Measurements from ENCODE around the gene TMEM272. TPM values are rescaled to one million over a fixed set of nuclear protein-coding genes. Genes with fewer than 3 reads are reported as not detected.

Gene TMEM272
- total RNA-seq (not detected in 2 replicates), polyA plus RNA-seq (not detected in 2 replicates), polyA minus RNA-seq (not detected in 2 replicates), Bru-seq, nascent RNA (not detected), BruChase-seq, experiment 1, labeled RNA remaining after a 6-hour chase (not detected), BruChase-seq, experiment 2, labeled RNA remaining after a 2-hour chase (percentile 6 among the genes with signal in this experiment)
- not detected in 2 replicates for polyA plus RNA-seq (2011; cell fraction: cytosol; rRNA removed)
- polyA plus RNA-seq (2011; cell fraction: nucleus; rRNA removed), result 0.03 TPM in 1 of 2 replicates, not detected in the other
- not detected in 2 replicates for polyA plus RNA-seq (2012)
- polyA minus RNA-seq (2011; cell fraction: cytosol; rRNA and poly(A)+ RNA removed), result not detected
- polyA minus RNA-seq (2011; cell fraction: nucleus; rRNA and poly(A)+ RNA removed), result not detected in 2 replicates
- long read RNA-seq, result 0 reads

GRCh38 chr13:51844862-51845573, at the start of gene TMEM272:
Gene TMEM272 (minus strand): TSS chr13:51845177. CDS start chr13:51838530, 6,647 bp downstream.
- H3K9ac ChIP-seq (replicated peaks; ENCODE audit: extremely low read depth, insufficient read depth, low read length), result no peak within 1 kb of the TSS
- H3K27me3 ChIP-seq (ENCODE audit: control insufficient read depth in 2 of 2, insufficient read depth in 2 of 2, low read length in 2 of 2), result peaks cover 6 to 11% of the 10 kb centered on the region in 2 experiments
- peak within 1 kb of the TSS; percentile 49 for H2AFZ ChIP-seq (ENCODE audit: low read depth, low read length)
- BruUV-seq (replicated peaks), result no TSS peak
- intact Hi-C loops (cut with micrococcal nuclease) (loop anchor here (1.0 kb wide), 1 partner anchor 284 kb away; the partner anchor contains the start of gene NEK5), dilution Hi-C loops (cut with MboI; ENCODE audit: extremely low pct_ligation_motif_present, low sequenced_read_pairs) (no loop called here)
- FAIRE-seq (peak; percentile 78), DNase-seq (ENCODE audit: low read depth, low spot score) (peak; percentile 60)
- POLR2A ChIA-PET, result no interaction called here
- no peaks in the 10 kb centered on the region for H3K9me1 ChIP-seq (replicated peaks; ENCODE audit: control insufficient read depth, extremely low read depth, insufficient read depth, low read length)
- no peak within 1 kb of the TSS for H3K27ac ChIP-seq (ENCODE audit: insufficient read depth, low read depth, low read length)
- peak within 1 kb of the TSS; percentile 8 for H3K4me2 ChIP-seq (ENCODE audit: insufficient read depth, low read length)
- no peak for TF ChIP-seq MAX (IDR thresholded peaks at IDR 0.05; ENCODE audit: insufficient read depth, insufficient read length)
- TF ChIP-seq CTCF (IDR thresholded peaks at IDR 0.05; ENCODE audit: extremely low read depth in 1 of 2, insufficient read depth in 1 of 2, low read depth in 1 of 2, low read length in 2 of 2), result peak; percentile 93 to 97
- CTCF ChIA-PET, result interaction anchor here (0.6 to 3.5 kb wide), 17 partner anchors 9 to 410 kb away, joined by 3 to 29 read pairs (median 5); partner anchors contain the start of genes ALG11 and NEK5
- H3K79me2 ChIP-seq (ENCODE audit: control insufficient read depth, insufficient read depth, low read length), result no peaks in the 10 kb centered on the region
- H3K36me3 ChIP-seq (ENCODE audit: control insufficient read depth in 2 of 2, extremely low read depth in 1 of 2, insufficient read depth in 2 of 2, low read length in 2 of 2), result no peaks in the 10 kb centered on the region
- peaks cover 9% of the 10 kb centered on the region for H3K4me1 ChIP-seq (ENCODE audit: control insufficient read depth, extremely low read depth, insufficient read depth, low read length)
- H3K4me3 ChIP-seq (replicated peaks in 1 of 3; ENCODE audit: insufficient read depth in 1 of 3, low read depth in 1 of 3, low read length in 3 of 3), result no peak within 1 kb of the TSS
- no peaks in the 10 kb centered on the region for H3K9me3 ChIP-seq (replicated peaks; ENCODE audit: control insufficient read depth, insufficient read depth, low read length)
- H4K20me1 ChIP-seq (replicated peaks; ENCODE audit: control insufficient read depth, extremely low read depth, insufficient read depth, low read length), result no peaks in the 10 kb centered on the region

Data from endothelial cell of umbilical vein (primary cell).